Muscle layer of duodenum (tissue), 2 donors: ENCODE measurements around the gene NCAPD2.
"Not testable (repeated sequence)": the region's sequence is repeated elsewhere in the genome, so short reads cannot be mapped to it uniquely, and the experiment has no call there.

Source experiments
- H3K27ac ChIP-seq: one replicate; pipeline ENCODE4 v1.7.0; 2013; ENCODE audit warnings: mild to moderate bottlenecking, low read length
- H3K27me3 ChIP-seq: one replicate; pipeline ENCODE4 v1.7.0; 2013; ENCODE audit warnings: low read depth, mild to moderate bottlenecking, control low read depth, low read length
- H3K36me3 ChIP-seq, 2 donors: one replicate each; pipeline ENCODE4 v1.7.0; 2013; ENCODE audit warnings: low read length in 2 of 2, control low read depth in 1 of 2, mild to moderate bottlenecking in 1 of 2; ENCODE audit not compliant: insufficient read depth in 2 of 2, control insufficient read depth in 1 of 2
- H3K4me1 ChIP-seq, 2 donors: one replicate each; pipeline ENCODE4 v1.7.0; 2013; ENCODE audit warnings: low read length in 2 of 2, mild to moderate bottlenecking in 2 of 2, control low read depth in 1 of 2, moderate library complexity in 1 of 2; ENCODE audit not compliant: insufficient read depth in 2 of 2, control insufficient read depth in 1 of 2
- H3K4me3 ChIP-seq, 2 donors: one replicate each; pipeline ENCODE4 v1.7.0; 2013; ENCODE audit warnings: low read length in 2 of 2, low read depth in 1 of 2, mild to moderate bottlenecking in 1 of 2
- H3K9me3 ChIP-seq, 2 donors: one replicate each; pipeline ENCODE4 v1.7.0; 2013; ENCODE audit warnings: low read length in 2 of 2, control low read depth in 1 of 2, mild to moderate bottlenecking in 1 of 2; ENCODE audit not compliant: control insufficient read depth in 1 of 2
- donor health status: healthy.

NCAPD2 gene

DNA sequence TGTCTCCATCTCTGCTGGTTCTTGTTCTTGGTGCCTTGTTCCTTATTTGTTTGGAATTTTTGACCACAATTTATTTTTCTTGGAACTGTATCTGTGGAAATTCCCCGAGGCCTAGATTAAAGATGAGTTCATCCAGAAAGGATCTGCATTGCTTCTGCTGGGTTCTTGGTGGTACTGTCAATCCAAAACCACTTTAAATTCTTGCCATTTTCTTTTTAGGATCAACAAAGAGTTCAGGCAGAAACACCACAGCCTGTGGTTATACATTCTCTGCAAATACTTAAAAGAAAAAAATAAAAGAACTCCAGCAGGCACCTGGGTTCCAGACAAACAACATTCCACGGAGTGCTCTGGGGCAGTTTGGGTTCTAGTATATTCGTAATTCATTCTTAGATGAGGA lies 17.4 kb upstream of the NCAPD2 start:
- H3K4me3 ChIP-seq = no peak overlapping the region
- no peaks in the 10 kb centered on the region for H3K36me3 ChIP-seq
- H3K27ac ChIP-seq = peak overlapping the region; percentile 49
- peaks cover 0 to 1% of the 10 kb centered on the region in 2 donors for H3K4me1 ChIP-seq
- no peaks in the 10 kb centered on the region for H3K9me3 ChIP-seq
- H3K27me3 ChIP-seq = no peaks in the 10 kb centered on the region

- not testable (repeated sequence) for H3K27ac ChIP-seq, H3K4me1 ChIP-seq, H3K9me3 ChIP-seq, H3K4me3 ChIP-seq, H3K36me3 ChIP-seq, H3K27me3 ChIP-seq
These were observed 16.1 kb upstream of the NCAPD2 start for GRCh38 chr12:6477601-6478377.

- no peak overlapping the region for H3K27ac ChIP-seq
These were observed 15.5 kb upstream of the NCAPD2 start for GRCh38 chr12:6478416-6478815.

DNA sequence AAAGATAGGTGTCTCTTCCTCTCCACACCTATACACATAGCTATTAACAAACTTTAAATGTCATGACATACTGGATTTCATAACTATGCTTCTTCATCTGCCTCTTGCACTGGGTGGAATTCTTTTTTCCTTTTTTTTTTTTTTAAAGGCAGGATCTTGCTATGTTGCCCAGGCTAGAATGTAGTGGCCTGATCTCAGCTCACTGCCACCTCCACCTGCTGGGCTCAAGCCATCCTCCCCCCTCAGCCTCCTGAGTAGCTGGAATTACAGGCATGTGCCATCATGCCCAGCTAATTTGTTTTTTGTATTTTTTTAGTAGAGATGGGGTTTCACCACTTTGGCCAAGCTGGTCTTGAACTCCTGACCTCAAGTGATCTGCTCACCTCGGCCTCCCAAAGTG lies 5.7 kb upstream of the NCAPD2 start:
- no peaks in the 10 kb centered on the region for H3K9me3 ChIP-seq
- no peaks in the 10 kb centered on the region for H3K27me3 ChIP-seq
- H3K36me3 ChIP-seq = peaks cover 0 to 6% of the 10 kb centered on the region in 2 donors
- peaks cover 7 to 9% of the 10 kb centered on the region in 2 donors for H3K4me1 ChIP-seq
- H3K27ac ChIP-seq = no peak overlapping the region
- no peak overlapping the region for H3K4me3 ChIP-seq

More at GRCh38 chr12:6478416-6478815, 15.5 kb upstream of the NCAPD2 start:
- Histone ChIP-seq H3K4me3 (no peak overlapping the region), H3K4me1 (no peaks in the 10 kb centered on the region), H3K36me3 (no peaks in the 10 kb centered on the region), H3K9me3 (no peaks in the 10 kb centered on the region), H3K27me3 (no peaks in the 10 kb centered on the region)

- Histone ChIP-seq H3K36me3 (peaks cover 0 to 9% of the 10 kb centered on the region in 2 donors), H3K27ac (no peak overlapping the region), H3K4me1 (peaks cover 8 to 11% of the 10 kb centered on the region in 2 donors), H3K9me3 (no peaks in the 10 kb centered on the region), H3K4me3 (no peak overlapping the region), H3K27me3 (no peaks in the 10 kb centered on the region)
These were observed 4.5 kb upstream of the NCAPD2 start for GRCh38 chr12:6489449-6489848.

- H3K36me3 ChIP-seq = peaks cover 0 to 15% of the 10 kb centered on the region in 2 donors
- H3K9me3 ChIP-seq, H3K4me3 ChIP-seq, H3K27me3 ChIP-seq, H3K27ac ChIP-seq: not testable (repeated sequence)
- peaks cover 16 to 22% of the 10 kb centered on the region in 2 donors for H3K4me1 ChIP-seq
These were observed 3.2 kb upstream of the NCAPD2 start for GRCh38 chr12:6490673-6491072.

DNA sequence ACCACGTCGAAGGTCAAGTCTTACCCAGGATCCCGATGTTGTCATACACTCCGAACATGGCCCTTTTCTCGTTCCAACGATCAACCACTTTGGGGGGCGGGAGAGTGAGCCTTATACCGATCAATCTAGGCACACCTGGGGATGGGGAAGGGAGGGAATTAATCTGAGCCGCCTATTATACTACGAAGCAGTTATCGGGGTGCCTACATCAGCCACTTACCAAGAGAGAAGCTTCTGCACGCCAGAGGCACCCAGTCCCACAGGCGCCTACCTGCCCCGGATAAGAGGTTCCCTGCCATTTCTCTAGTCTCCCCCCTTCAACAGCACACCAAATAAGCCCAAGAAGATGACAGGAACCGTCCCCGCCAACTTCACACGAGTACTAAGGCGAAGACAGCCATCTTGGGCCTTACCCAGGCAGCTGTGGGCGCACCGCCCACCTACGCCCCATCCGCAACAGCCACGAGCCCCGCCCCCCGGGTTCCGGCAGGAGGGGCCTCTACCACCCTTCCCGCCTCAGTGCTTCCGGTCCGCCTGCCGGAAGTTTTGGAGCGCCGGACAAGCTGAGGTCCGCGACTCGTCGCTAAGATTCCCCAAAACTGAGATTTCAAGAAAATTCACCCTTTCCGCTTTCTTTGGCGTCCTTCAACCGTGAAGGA lies 935 bp upstream of the NCAPD2 start, which contains the start of gene MRPL51:
Gene MRPL51, minus strand, starts transcription at position 425 of the 659 bp plus-strand sequence. Its CDS starts 126 bp downstream, at position 299.
- Histone ChIP-seq H3K27ac (peak within 1 kb of the TSS; percentile 100), H3K36me3 (peaks cover 8 to 15% of the 10 kb centered on the region in 2 donors), H3K4me3 (peak within 1 kb of the TSS; percentile 86 to 100), H3K4me1 (peaks cover 16 to 22% of the 10 kb centered on the region in 2 donors), H3K9me3 (no peaks in the 10 kb centered on the region), H3K27me3 (no peaks in the 10 kb centered on the region)

GRCh38 chr12:6494258-6494743 lies 399 bp downstream of the NCAPD2 start:
- Histone ChIP-seq H3K36me3 (peaks cover 8 to 21% of the 10 kb centered on the region in 2 donors), H3K27me3 (no peaks in the 10 kb centered on the region), H3K9me3 (no peaks in the 10 kb centered on the region), H3K27ac (peak overlapping the region; percentile 43), H3K4me1 (peaks cover 16 to 22% of the 10 kb centered on the region in 2 donors), H3K4me3 (peak overlapping the region; percentile 86 to 100)

- peak overlapping the region in 1 of 2 donors; percentile 100 for H3K4me3 ChIP-seq
- no peak overlapping the region for H3K27ac ChIP-seq
- H3K36me3 ChIP-seq = peaks cover 8 to 26% of the 10 kb centered on the region in 2 donors
- H3K4me1 ChIP-seq = peaks cover 16 to 22% of the 10 kb centered on the region in 2 donors
- no peaks in the 10 kb centered on the region for H3K27me3 ChIP-seq
- H3K9me3 ChIP-seq = no peaks in the 10 kb centered on the region
These were observed 1.1 kb downstream of the NCAPD2 start for GRCh38 chr12:6494968-6495367.

DNA sequence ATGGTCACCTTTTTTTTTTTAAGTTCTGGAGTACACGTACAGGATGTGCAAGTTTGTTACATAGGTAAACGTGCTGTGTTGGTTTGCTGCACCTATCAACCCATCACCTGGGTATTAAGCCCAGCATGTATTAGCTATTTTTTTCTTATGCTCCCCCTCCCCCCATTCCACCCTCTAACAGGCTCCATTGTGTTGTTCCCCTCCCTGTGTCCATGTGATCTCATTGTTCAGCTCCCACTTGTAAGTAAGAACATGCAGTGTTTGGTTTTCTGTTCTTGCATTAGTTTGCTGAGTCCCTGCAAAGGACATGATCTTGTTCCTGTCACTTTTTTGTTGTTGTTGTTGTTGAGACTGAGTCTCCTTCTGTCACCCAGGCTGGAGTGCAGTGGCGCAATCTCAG lies 3.4 kb downstream of the NCAPD2 start:
- H3K27ac ChIP-seq, H3K27me3 ChIP-seq, H3K9me3 ChIP-seq, H3K4me3 ChIP-seq: not testable (repeated sequence)
- Histone ChIP-seq H3K36me3 (peaks cover 8 to 20% of the 10 kb centered on the region in 2 donors), H3K4me1 (peaks cover 12 to 17% of the 10 kb centered on the region in 2 donors)

- peaks cover 0 to 1% of the 10 kb centered on the region in 2 donors for H3K4me1 ChIP-seq
- no peak overlapping the region for H3K27ac ChIP-seq
- H3K4me3 ChIP-seq = no peak overlapping the region
- no peaks in the 10 kb centered on the region for H3K9me3 ChIP-seq
- H3K36me3 ChIP-seq = peaks cover 8 to 15% of the 10 kb centered on the region in 2 donors
- H3K27me3 ChIP-seq = no peaks in the 10 kb centered on the region
These were observed 6.6 kb downstream of the NCAPD2 start for GRCh38 chr12:6500466-6500865.
